ENCODE data around the gene CRK. TPM values are rescaled to one million over a fixed set of nuclear protein-coding genes. Genes with fewer than 3 reads are reported as not detected.

CRK gene
- total and polyA plus RNA-seq, 2 donors (not counting 1 experiment from before 2014, with no cell fraction given): 120 to 138 TPM

- Histone ChIP-seq H3K4me2 (ENCODE audit: extremely low read depth, insufficient read depth, low read length) (no peak overlapping the region), H2AFZ (ENCODE audit: low read length) (no peak overlapping the region), H3K4me1 (ENCODE audit: control insufficient read depth, extremely low read depth, insufficient read depth, low read length) (peaks cover 15% of the 10 kb centered on the region), H3K36me3 (ENCODE audit: control insufficient read depth, insufficient read depth, low read length) (peaks cover 2% of the 10 kb centered on the region), H3K79me2 (ENCODE audit: control insufficient read depth, insufficient read depth, low read length) (peaks cover 99% of the 10 kb centered on the region), H3K4me3 (replicated peaks in 1 of 4; ENCODE audit: control extremely low read depth in 1 of 4, insufficient read depth in 1 of 4, low read depth in 3 of 4, low read length in 4 of 4) (no peak overlapping the region), H4K20me1 (ENCODE audit: control insufficient read depth, extremely low read depth, insufficient read depth, low read length) (peaks cover 17% of the 10 kb centered on the region), H3K9me3 (ENCODE audit: control insufficient read depth, insufficient read depth, low read depth, low read length) (no peaks in the 10 kb centered on the region), H3K27ac (ENCODE audit: insufficient read depth, low read length) (no peak overlapping the region), H3K9ac (ENCODE audit: insufficient read depth, low read length) (no peak overlapping the region), H3K27me3 (ENCODE audit: control insufficient read depth, insufficient read depth, low read length) (no peaks in the 10 kb centered on the region)
- no peak for TF ChIP-seq EZH2 (IDR thresholded peaks at IDR 0.05; ENCODE audit: low read length, missing control alignments)
- TF ChIP-seq CTCF (conservative IDR thresholded peaks at IDR 0.05 in 1 of 2, IDR thresholded peaks at IDR 0.05 in 1 of 2; ENCODE audit: low read depth in 1 of 2, low read length in 2 of 2): no peak
- no peak for DNase-seq (ENCODE audit: low read depth in 2 of 2)
These were observed 69.8 kb downstream of the CRK start for GRCh38 chr17:1386265-1386664.

GRCh38 chr17:1385861-1386260 is 70.2 kb downstream of the CRK start:
- peaks cover 99% of the 10 kb centered on the region for H3K79me2 ChIP-seq (ENCODE audit: control insufficient read depth, insufficient read depth, low read length)
- DNase-seq (ENCODE audit: low read depth in 2 of 2): no peak
- peaks cover 15% of the 10 kb centered on the region for H3K4me1 ChIP-seq (ENCODE audit: control insufficient read depth, extremely low read depth, insufficient read depth, low read length)
- peaks cover 2% of the 10 kb centered on the region for H3K36me3 ChIP-seq (ENCODE audit: control insufficient read depth, insufficient read depth, low read length)
- no peaks in the 10 kb centered on the region for H3K9me3 ChIP-seq (ENCODE audit: control insufficient read depth, insufficient read depth, low read depth, low read length)
- no peak overlapping the region for H2AFZ ChIP-seq (ENCODE audit: low read length)
- no peak overlapping the region for H3K4me3 ChIP-seq (replicated peaks in 1 of 4; ENCODE audit: control extremely low read depth in 1 of 4, insufficient read depth in 1 of 4, low read depth in 3 of 4, low read length in 4 of 4)
- H3K27me3 ChIP-seq (ENCODE audit: control insufficient read depth, insufficient read depth, low read length): no peaks in the 10 kb centered on the region
- no peak for TF ChIP-seq EZH2 (IDR thresholded peaks at IDR 0.05; ENCODE audit: low read length, missing control alignments)
- TF ChIP-seq CTCF (conservative IDR thresholded peaks at IDR 0.05 in 1 of 2, IDR thresholded peaks at IDR 0.05 in 1 of 2; ENCODE audit: low read depth in 1 of 2, low read length in 2 of 2): no peak
- H4K20me1 ChIP-seq (ENCODE audit: control insufficient read depth, extremely low read depth, insufficient read depth, low read length): peaks cover 17% of the 10 kb centered on the region
- no peak overlapping the region for H3K9ac ChIP-seq (ENCODE audit: insufficient read depth, low read length)
- no peak overlapping the region for H3K27ac ChIP-seq (ENCODE audit: insufficient read depth, low read length)
- H3K4me2 ChIP-seq (ENCODE audit: extremely low read depth, insufficient read depth, low read length): no peak overlapping the region

- no peak overlapping the region for H3K4me2 ChIP-seq (ENCODE audit: extremely low read depth, insufficient read depth, low read length)
- no peak overlapping the region for H3K9ac ChIP-seq (ENCODE audit: insufficient read depth, low read length)
- TF ChIP-seq CTCF (conservative IDR thresholded peaks at IDR 0.05 in 1 of 2, IDR thresholded peaks at IDR 0.05 in 1 of 2; ENCODE audit: low read depth in 1 of 2, low read length in 2 of 2) (no peak), EZH2 (IDR thresholded peaks at IDR 0.05; ENCODE audit: low read length, missing control alignments) (no peak)
- H3K4me3 ChIP-seq (replicated peaks in 1 of 4; ENCODE audit: control extremely low read depth in 1 of 4, insufficient read depth in 1 of 4, low read depth in 3 of 4, low read length in 4 of 4): no peak overlapping the region
- peaks cover 17% of the 10 kb centered on the region for H4K20me1 ChIP-seq (ENCODE audit: control insufficient read depth, extremely low read depth, insufficient read depth, low read length)
- peaks cover 14% of the 10 kb centered on the region for H3K4me1 ChIP-seq (ENCODE audit: control insufficient read depth, extremely low read depth, insufficient read depth, low read length)
- no peak for DNase-seq (ENCODE audit: low read depth in 2 of 2)
- no peak overlapping the region for H2AFZ ChIP-seq (ENCODE audit: low read length)
- peaks cover 99% of the 10 kb centered on the region for H3K79me2 ChIP-seq (ENCODE audit: control insufficient read depth, insufficient read depth, low read length)
- no peaks in the 10 kb centered on the region for H3K27me3 ChIP-seq (ENCODE audit: control insufficient read depth, insufficient read depth, low read length)
- H3K27ac ChIP-seq (ENCODE audit: insufficient read depth, low read length): no peak overlapping the region
- H3K9me3 ChIP-seq (ENCODE audit: control insufficient read depth, insufficient read depth, low read depth, low read length): no peaks in the 10 kb centered on the region
- H3K36me3 ChIP-seq (ENCODE audit: control insufficient read depth, insufficient read depth, low read length): peaks cover 2% of the 10 kb centered on the region
These were observed 71.1 kb downstream of the CRK start for GRCh38 chr17:1384905-1385435.

All from fibroblast of lung (primary cell).